Measurements from ENCODE around the gene MAD1L1. TPM values are rescaled to one million over a fixed set of nuclear protein-coding genes. Genes with fewer than 3 reads are reported as not detected.

Gene MAD1L1
- total RNA-seq, 1 donor from 2014 or later: 32.3 TPM

DNA sequence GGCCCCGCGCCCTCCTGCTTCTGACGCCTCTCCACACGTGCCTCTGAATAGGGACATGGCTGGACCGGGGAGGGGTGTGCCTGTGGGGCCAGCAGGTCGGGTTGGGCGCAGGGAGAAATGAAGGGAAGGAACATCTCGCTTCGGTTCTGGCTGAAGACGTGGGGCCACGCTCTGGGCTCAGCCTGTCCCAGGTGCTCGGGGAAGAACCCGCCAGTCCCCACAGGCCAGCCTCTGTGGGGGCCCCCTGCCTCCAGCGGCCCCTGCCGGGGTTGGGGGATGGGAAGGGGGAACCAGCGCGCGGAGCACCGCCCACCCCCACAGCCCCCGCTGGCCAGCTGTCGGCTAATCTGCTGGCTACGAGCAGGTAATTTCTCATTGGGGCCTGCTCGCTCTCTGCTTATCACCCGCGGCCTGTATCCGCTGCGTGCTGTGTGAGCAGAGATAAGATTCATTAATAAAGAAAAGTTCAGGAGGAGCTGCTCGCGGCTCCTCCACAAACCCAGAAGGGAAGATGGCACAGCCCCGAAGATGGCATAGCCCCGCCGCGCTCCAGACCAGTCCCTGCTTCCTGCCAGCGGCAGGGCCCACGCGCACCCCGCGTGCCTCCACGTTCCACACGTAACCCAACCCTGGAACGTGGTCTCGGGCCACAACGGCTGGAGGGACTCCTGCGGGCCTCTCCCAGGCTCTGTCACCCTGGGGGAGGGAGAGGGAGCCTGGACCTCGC, 376.4 kb downstream of the MAD1L1 start:
- DNase-seq (ENCODE audit: low read depth) (no peak), FAIRE-seq (no peak)
- Histone ChIP-seq H3K4me3 (ENCODE audit: insufficient read depth, low read depth, low read length) (no peak overlapping the region), H3K4me2 (ENCODE audit: low read length) (no peak overlapping the region), H3K9me3 (ENCODE audit: insufficient read depth, low read depth, low read length) (no peaks in the 10 kb centered on the region), H4K20me1 (ENCODE audit: insufficient read depth, low read length) (peaks cover 5% of the 10 kb centered on the region), H3K36me3 (ENCODE audit: insufficient read depth, low read length) (no peaks in the 10 kb centered on the region), H3K4me1 (ENCODE audit: insufficient read depth, low read length) (no peaks in the 10 kb centered on the region), H3K27me3 (ENCODE audit: insufficient read depth, low read length) (no peaks in the 10 kb centered on the region), H3K9ac (ENCODE audit: low read length) (no peak overlapping the region), H3K27ac (ENCODE audit: low read depth, low read length) (no peak overlapping the region), H2AFZ (ENCODE audit: low read depth, low read length) (no peak overlapping the region), H3K79me2 (ENCODE audit: insufficient read depth, low read length) (no peaks in the 10 kb centered on the region)
- H3K27me3 Mint-ChIP-seq (ENCODE audit: low read depth, unreplicated experiment): peaks cover 7% of the 10 kb centered on the region
- no peaks in the 10 kb centered on the region for H3K4me1 Mint-ChIP-seq (ENCODE audit: low read depth, unreplicated experiment)
- H3K4me3 Mint-ChIP-seq (ENCODE audit: unreplicated experiment): no peak overlapping the region
- TF ChIP-seq, protein P1, sequence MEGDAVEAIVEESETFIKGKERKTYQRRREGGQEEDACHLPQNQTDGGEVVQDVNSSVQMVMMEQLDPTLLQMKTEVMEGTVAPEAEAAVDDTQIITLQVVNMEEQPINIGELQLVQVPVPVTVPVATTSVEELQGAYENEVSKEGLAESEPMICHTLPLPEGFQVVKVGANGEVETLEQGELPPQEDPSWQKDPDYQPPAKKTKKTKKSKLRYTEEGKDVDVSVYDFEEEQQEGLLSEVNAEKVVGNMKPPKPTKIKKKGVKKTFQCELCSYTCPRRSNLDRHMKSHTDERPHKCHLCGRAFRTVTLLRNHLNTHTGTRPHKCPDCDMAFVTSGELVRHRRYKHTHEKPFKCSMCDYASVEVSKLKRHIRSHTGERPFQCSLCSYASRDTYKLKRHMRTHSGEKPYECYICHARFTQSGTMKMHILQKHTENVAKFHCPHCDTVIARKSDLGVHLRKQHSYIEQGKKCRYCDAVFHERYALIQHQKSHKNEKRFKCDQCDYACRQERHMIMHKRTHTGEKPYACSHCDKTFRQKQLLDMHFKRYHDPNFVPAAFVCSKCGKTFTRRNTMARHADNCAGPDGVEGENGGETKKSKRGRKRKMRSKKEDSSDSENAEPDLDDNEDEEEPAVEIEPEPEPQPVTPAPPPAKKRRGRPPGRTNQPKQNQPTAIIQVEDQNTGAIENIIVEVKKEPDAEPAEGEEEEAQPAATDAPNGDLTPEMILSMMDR (IDR thresholded peaks at IDR 0.05; ENCODE audit: insufficient read depth, low read depth, low read length): no peak
- no peak for TF ChIP-seq EZH2 (IDR thresholded peaks at IDR 0.05; ENCODE audit: insufficient read depth, low read length)
- no peaks in the 10 kb centered on the region for H3K9me3 Mint-ChIP-seq (ENCODE audit: unreplicated experiment)
- H3K36me3 Mint-ChIP-seq (ENCODE audit: low read depth, unreplicated experiment): peaks cover 6% of the 10 kb centered on the region
- no peak overlapping the region for H3K27ac Mint-ChIP-seq (ENCODE audit: unreplicated experiment)

DNA sequence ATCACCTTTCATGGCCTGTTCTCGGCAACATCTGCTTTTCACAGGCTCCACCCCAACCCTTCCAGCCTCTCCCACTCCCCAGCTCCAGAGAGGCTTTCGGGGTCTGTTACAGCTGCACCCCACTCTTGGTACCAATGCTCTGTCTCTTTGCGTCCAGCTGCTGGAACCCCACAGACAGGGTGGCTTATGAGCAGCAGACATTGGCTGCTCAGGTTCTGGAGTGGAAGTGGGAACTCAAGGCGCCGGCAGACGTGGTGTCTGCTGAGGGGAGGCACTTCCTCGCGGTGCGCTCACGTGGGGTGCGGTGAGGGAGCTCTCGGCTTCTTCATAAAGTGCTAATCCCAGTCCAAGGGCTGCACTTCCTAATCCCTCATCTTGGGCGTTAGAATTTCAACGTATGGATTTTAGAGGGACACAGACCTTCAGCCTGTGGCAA, 377.0 kb downstream of the MAD1L1 start:
- Histone ChIP-seq H3K4me3 (ENCODE audit: insufficient read depth, low read depth, low read length) (no peak overlapping the region), H3K27ac (ENCODE audit: low read depth, low read length) (no peak overlapping the region), H3K9me3 (ENCODE audit: insufficient read depth, low read depth, low read length) (no peaks in the 10 kb centered on the region), H3K79me2 (ENCODE audit: insufficient read depth, low read length) (no peaks in the 10 kb centered on the region), H3K9ac (ENCODE audit: low read length) (no peak overlapping the region), H3K4me1 (ENCODE audit: insufficient read depth, low read length) (no peaks in the 10 kb centered on the region), H4K20me1 (ENCODE audit: insufficient read depth, low read length) (peaks cover 5% of the 10 kb centered on the region), H3K27me3 (ENCODE audit: insufficient read depth, low read length) (no peaks in the 10 kb centered on the region), H2AFZ (ENCODE audit: low read depth, low read length) (no peak overlapping the region), H3K36me3 (ENCODE audit: insufficient read depth, low read length) (no peaks in the 10 kb centered on the region), H3K4me2 (ENCODE audit: low read length) (no peak overlapping the region)
- H3K27me3 Mint-ChIP-seq (ENCODE audit: low read depth, unreplicated experiment): peaks cover 7% of the 10 kb centered on the region
- no peaks in the 10 kb centered on the region for H3K4me1 Mint-ChIP-seq (ENCODE audit: low read depth, unreplicated experiment)
- TF ChIP-seq, protein P1 (IDR thresholded peaks at IDR 0.05; ENCODE audit: insufficient read depth, low read depth, low read length): no peak
- TF ChIP-seq EZH2 (IDR thresholded peaks at IDR 0.05; ENCODE audit: insufficient read depth, low read length): no peak
- no peaks in the 10 kb centered on the region for H3K9me3 Mint-ChIP-seq (ENCODE audit: unreplicated experiment)
- no peak for DNase-seq (ENCODE audit: low read depth)
- no peak overlapping the region for H3K4me3 Mint-ChIP-seq (ENCODE audit: unreplicated experiment)
- H3K36me3 Mint-ChIP-seq (ENCODE audit: low read depth, unreplicated experiment): peaks cover 6% of the 10 kb centered on the region
- no peak for FAIRE-seq
- H3K27ac Mint-ChIP-seq (ENCODE audit: unreplicated experiment): no peak overlapping the region
